IPS DF 6.9 (cell line): ENCODE data around the gene SAMMSON.

Source experiments
- DNase-seq: peaks from one replicate; pipeline ENCODE4 v3.0.0-alpha.2; 2013; ENCODE audit warnings: low read depth, low spot score
- H3K27ac ChIP-seq: one replicate; pipeline ENCODE4 v1.5.1; 2013; ENCODE audit warnings: low read length, control low read depth
- H3K27me3 ChIP-seq: 2 replicates; pipeline ENCODE4 v1.6.1; 2013; ENCODE audit warnings: mild to moderate bottlenecking, low read length; ENCODE audit not compliant: control insufficient read depth, insufficient read depth
- H3K36me3 ChIP-seq: 2 replicates; pipeline ENCODE4 v1.6.1; 2013; ENCODE audit warnings: low read length; ENCODE audit not compliant: control insufficient read depth, insufficient read depth
- H3K4me1 ChIP-seq: 2 replicates; pipeline ENCODE4 v1.6.1; 2013; ENCODE audit warnings: low read length; ENCODE audit not compliant: control insufficient read depth, insufficient read depth
- H3K4me3 ChIP-seq: 2 replicates; pipeline ENCODE4 v1.5.1; 2013; ENCODE audit warnings: mild to moderate bottlenecking, low read length
- H3K9me3 ChIP-seq: 2 replicates; pipeline ENCODE4 v1.6.1; 2013; ENCODE audit warnings: low read length, inconsistent platforms; ENCODE audit not compliant: control insufficient read depth, insufficient read depth
- WGBS: extraction: QIAGEN DNeasy Blood & Tissue Kit; methylation state at CpG from one replicate; pipeline ENCODE4 v1.1.7; 2013; ENCODE audit warnings: mixed read lengths, missing lambda C conversion rate; ENCODE audit not compliant: insufficient read length, insufficient coverage; 5-methylcytosine and 5-hydroxymethylcytosine counted together

SAMMSON gene

DNA sequence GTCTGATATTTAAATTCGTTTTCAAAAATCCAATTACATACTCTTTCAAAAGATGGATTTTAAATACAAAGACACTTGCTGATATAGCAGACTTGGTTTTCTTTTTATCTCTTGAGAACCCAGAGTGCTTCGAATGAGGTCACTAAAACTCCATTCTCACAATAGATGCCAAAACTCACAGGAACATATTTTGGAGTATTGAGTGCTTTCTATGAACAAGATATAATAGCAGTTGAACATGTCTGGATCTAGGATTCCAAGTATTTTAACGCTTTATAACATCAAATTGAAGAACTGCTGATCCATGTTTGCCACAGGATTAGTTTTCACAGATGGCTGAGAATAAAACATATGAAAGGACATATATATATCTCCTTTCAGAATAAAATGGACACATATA lies 113.2 kb downstream of the SAMMSON start:
- DNase-seq: no peak
- H3K4me1 ChIP-seq: no peaks in the 10 kb centered on the region
- H3K9me3 ChIP-seq: no peaks in the 10 kb centered on the region
- no peak overlapping the region for H3K27ac ChIP-seq
- no CpG with 5 or more reads among the region's 3 CpGs for WGBS
- H3K36me3 ChIP-seq: no peaks in the 10 kb centered on the region
- no peak overlapping the region for H3K4me3 ChIP-seq
- no peaks in the 10 kb centered on the region for H3K27me3 ChIP-seq

DNA sequence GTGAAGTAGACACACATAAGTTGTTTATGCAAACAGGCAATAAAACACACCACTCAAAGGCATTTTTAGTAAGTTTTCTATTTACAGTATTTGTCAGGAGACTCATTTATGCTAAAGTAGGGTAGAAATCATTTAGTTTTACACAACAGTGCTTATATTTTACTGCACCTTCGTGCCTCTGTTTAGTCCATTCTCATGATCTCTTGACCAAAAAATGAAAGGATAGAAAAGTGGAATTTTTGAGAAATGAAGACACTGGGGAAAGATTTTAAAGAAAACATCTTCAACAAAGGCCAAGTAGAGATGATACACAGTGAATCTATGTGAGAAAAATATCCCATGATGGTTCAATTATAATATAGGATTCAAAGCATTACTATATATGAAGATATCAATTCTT lies 114.9 kb downstream of the SAMMSON start:
- H3K9me3 ChIP-seq: no peaks in the 10 kb centered on the region
- no CpG with 5 or more reads among the region's 1 CpG for WGBS
- no peaks in the 10 kb centered on the region for H3K27me3 ChIP-seq
- no peaks in the 10 kb centered on the region for H3K36me3 ChIP-seq
- no peak overlapping the region for H3K4me3 ChIP-seq
- no peak overlapping the region for H3K27ac ChIP-seq
- no peak for DNase-seq
- no peaks in the 10 kb centered on the region for H3K4me1 ChIP-seq

DNA sequence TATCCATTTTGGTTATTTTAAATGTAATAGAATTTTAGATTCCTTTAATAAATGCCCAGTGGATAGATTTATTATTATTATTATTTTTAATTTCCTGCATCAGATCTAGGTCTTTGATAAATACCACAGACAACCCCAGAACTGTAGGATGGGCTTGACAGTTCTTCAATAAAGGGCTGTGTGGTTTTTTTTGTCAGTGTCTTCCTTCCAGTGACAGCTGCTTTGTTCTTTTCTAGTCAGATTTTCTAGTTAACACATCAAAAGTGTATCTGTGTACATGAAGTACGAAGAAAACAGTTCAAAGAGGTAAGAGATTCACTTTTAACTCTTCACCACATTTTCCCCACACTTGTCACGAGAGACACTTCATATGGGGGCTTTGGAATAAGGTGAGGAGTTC lies 120.3 kb downstream of the SAMMSON start:
- Histone ChIP-seq H3K27me3 (no peaks in the 10 kb centered on the region), H3K4me1 (no peaks in the 10 kb centered on the region), H3K27ac (no peak overlapping the region), H3K36me3 (no peaks in the 10 kb centered on the region), H3K9me3 (no peaks in the 10 kb centered on the region), H3K4me3 (no peak overlapping the region)
- DNase-seq: no peak
- no CpG with 5 or more reads among the region's 2 CpGs for WGBS
